DND-41 (cell line): ENCODE results near the gene GDAP2.

Experiments used
- CTCF ChIP-seq: IDR thresholded peaks from 2 replicates; pipeline ENCODE4 v1.5.1; 2012; ENCODE audit warnings: borderline replicate concordance, low read length, moderate library complexity, mild to moderate bottlenecking; ENCODE audit not compliant: poor library complexity, severe bottlenecking; ENCODE audit errors: extremely low read depth
- EZH2 ChIP-seq: IDR thresholded peaks from 3 replicates; pipeline ENCODE4 v1.6.1; 2012; ENCODE audit warnings: borderline replicate concordance, low read depth, mild to moderate bottlenecking, moderate library complexity, low read length, inconsistent platforms; ENCODE audit not compliant: severe bottlenecking

- TF ChIP-seq EZH2 (no peak), CTCF (no peak)
Observed at GRCh38 chr1:117932576-117932975, 3.2 kb upstream of the GDAP2 start.
